Upper lobe of left lung (tissue), 6 donors: ENCODE data around the gene NMT2. TPM values are rescaled to one million over a fixed set of nuclear protein-coding genes. Genes with fewer than 3 reads are reported as not detected.

Experiments
- ATAC-seq, 2 donors: fragments of 200-7000 bp; cut with Tn5 transposase; one replicate each; pipeline ENCODE4 v1.9.1; 2022; ENCODE audit warnings: mild to moderate bottlenecking in 2 of 2, moderate library complexity in 2 of 2; ENCODE audit not compliant: low FRiP score in 2 of 2
- DNase-seq, 2 donors: peaks; one replicate each; pipeline ENCODE4 v3.0.0-alpha.2; 2019 to 2020
- H3K27ac ChIP-seq, 4 donors: fragments of 200-600 bp; sonication (generic); one replicate each; pipeline ENCODE4 v1.5.1; 2016 to 2019
- H3K27me3 ChIP-seq, 4 donors: fragments of 200-600 bp; sonication (generic); one replicate each; pipeline ENCODE4 v1.5.1; 2017 to 2019
- H3K36me3 ChIP-seq, 4 donors: fragments of 200-600 bp; sonication (generic); one replicate each; pipeline ENCODE4 v1.5.1; 2016 to 2019
- H3K4me1 ChIP-seq, 4 donors: fragments of 200-600 bp; sonication (generic); one replicate each; pipeline ENCODE4 v1.5.1; 2018 to 2019
- H3K4me3 ChIP-seq, 4 donors: fragments of 200-600 bp; sonication (generic); one replicate each; pipeline ENCODE4 v1.5.1; 2017 to 2019; ENCODE audit warnings: mild to moderate bottlenecking in 2 of 4, moderate library complexity in 1 of 4
- H3K9me3 ChIP-seq, 4 donors: fragments of 200-600 bp; sonication (generic); one replicate each; pipeline ENCODE4 v1.5.1; 2018 to 2019
- CTCF ChIP-seq, 6 experiments: fragments of 450-650 bp in 4 of 6; fragments of 200-600 bp in 2 of 6; sonication (generic) in 2 of 6; IDR thresholded peaks; one replicate each; pipeline ENCODE4 v1.5.1; 2016 to 2019; ENCODE audit warnings: antibody characterized with exemption in 6 of 6
- EP300 ChIP-seq, 4 donors: sonication (generic); formaldehyde crosslinking; IDR thresholded peaks; one replicate each; pipeline ENCODE4 v1.5.1; 2017; ENCODE audit warnings: antibody characterized with exemption in 4 of 4, control low read depth in 2 of 4
- POLR2A ChIP-seq, 4 donors: fragments of 450-650 bp; IDR thresholded peaks; one replicate each; pipeline ENCODE4 v1.5.1; 2016 to 2017; ENCODE audit warnings: antibody characterized with exemption in 4 of 4, mild to moderate bottlenecking in 2 of 4
- POLR2AphosphoS5 ChIP-seq, 2 donors: sonication (generic); formaldehyde crosslinking; IDR thresholded peaks; one replicate each; pipeline ENCODE4 v1.5.1; 2017; ENCODE audit warnings: antibody characterized with exemption in 2 of 2
- WGBS, 2 donors: methylation state at CpG; one replicate each; pipeline ENCODE4 v1.1.5; 2017 to 2018; 5-methylcytosine and 5-hydroxymethylcytosine counted together
- total RNA-seq, 6 donors: library from RNA; depleted of rRNA in 4 of 6; stranded (reverse); fragments of >200 nt in 4 of 6; gene quantifications; one replicate each; pipeline versions ENCODE4 v1.1.0 to v1.2.1, GENCODE V29; 2016 to 2021
- donor health status: DM: no; HTN: no; CAD: no; lungs with moderate emphysema.
- donor health status: DM: no; HTN: yes; CAD: no; lungs with severe emphysema.

NMT2 gene
- total RNA-seq, 6 donors from 2014 or later, result 6.4 to 12.0 (median 8.6) TPM

GRCh38 chr10:15084502-15084922 is 84.0 kb downstream of the NMT2 start:
- no peaks in the 10 kb centered on the region for H3K27me3 ChIP-seq
- peaks cover 8 to 18% (median 11%) of the 10 kb centered on the region in 4 donors for H3K4me1 ChIP-seq
- H3K4me3 ChIP-seq, result peak overlapping the region in 3 of 4 donors; percentile 34 to 46 (median 45)
- peak overlapping the region; percentile 1 to 66 (median 18) for H3K27ac ChIP-seq
- no peak for TF ChIP-seq POLR2A (IDR thresholded peaks at IDR 0.05)
- TF ChIP-seq CTCF (IDR thresholded peaks at IDR 0.05), result peak in 2 of 6 experiments; percentile 1 to 18
- peak; percentile 68 to 80 for ATAC-seq
- DNase-seq, result peak in 1 of 2 donors; percentile 49
- H3K36me3 ChIP-seq, result no peaks in the 10 kb centered on the region
- whole genome bisulfite sequencing, 2 donors, result 17 to 18% methylated on average over 7 of the region's 7 CpGs
- no peaks in the 10 kb centered on the region for H3K9me3 ChIP-seq

DNA sequence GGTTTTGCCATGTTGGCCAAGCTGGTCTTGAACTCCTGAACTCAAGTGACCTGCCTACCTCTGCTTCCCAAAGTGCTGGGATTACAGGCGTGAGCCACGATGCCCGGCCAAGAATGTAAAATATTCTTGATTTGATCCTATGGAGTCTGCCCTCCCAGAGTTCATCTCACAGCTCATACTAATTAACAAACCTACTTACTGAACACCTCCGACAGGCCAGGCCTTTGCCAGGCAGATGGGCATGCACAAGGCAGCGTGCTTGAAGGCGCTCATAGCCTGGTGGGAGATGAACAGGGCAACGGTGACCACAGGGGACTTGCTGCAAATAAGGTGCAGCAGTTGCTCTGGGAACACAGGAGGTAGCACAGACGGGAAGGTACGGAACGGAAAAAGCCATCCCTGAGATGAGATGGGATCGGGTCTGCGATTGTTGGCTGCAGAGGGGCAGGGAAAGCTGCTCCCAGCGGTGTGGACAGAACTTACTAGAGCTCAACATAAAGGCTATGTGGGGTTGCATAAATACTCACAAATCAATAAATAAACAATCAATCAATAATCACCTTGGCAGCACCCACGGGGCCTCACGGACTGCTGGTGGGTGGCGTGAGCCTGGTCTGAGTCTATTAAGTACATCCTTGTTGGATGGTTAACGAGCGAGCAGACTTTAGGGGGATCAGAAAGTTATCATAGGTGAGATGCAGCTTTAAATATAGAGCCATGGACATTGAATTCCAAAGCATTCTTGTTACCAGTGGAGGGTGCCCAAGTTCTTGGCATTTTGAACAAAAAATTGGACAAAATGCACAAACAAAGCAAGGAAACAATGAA is 84.6 kb downstream of the NMT2 start:
- ATAC-seq (no peak), DNase-seq (no peak)
- Histone ChIP-seq H3K4me1 (peaks cover 7 to 15% (median 11%) of the 10 kb centered on the region in 4 donors), H3K9me3 (no peaks in the 10 kb centered on the region), H3K27ac (peak overlapping the region; percentile 1 to 66 (median 18)), H3K27me3 (no peaks in the 10 kb centered on the region), H3K36me3 (no peaks in the 10 kb centered on the region), H3K4me3 (peak overlapping the region in 3 of 4 donors; percentile 34 to 46 (median 45))
- TF ChIP-seq CTCF (IDR thresholded peaks at IDR 0.05) (peak in 1 of 6 experiments; percentile 4), POLR2A (IDR thresholded peaks at IDR 0.05) (no peak)
- 76 to 78% methylated on average over 18 of the region's 18 CpGs for WGBS, 2 donors

DNA sequence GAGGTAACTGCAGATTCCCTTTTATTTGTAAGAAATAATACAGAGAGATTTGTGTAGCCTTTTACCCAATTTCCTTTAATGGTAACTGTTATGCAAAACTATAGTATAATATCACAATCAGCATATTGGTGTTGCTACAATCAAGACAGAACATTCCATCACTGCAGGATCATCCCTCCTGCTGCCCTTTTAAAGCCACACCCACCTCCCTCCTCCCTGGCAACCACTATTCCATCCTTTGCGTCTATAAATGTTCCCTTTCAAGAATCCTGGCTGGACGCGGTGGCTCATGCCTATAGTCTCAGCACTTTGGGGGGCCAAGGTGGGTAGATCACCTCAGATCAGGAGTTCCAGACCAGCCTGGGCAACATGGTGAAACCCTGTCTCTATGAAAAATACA is 93.1 kb downstream of the NMT2 start:
- no peak for ATAC-seq
- H3K4me1 ChIP-seq, result no peaks in the 10 kb centered on the region
- DNase-seq, result no peak
- no peaks in the 10 kb centered on the region for H3K36me3 ChIP-seq
- no peaks in the 10 kb centered on the region for H3K27me3 ChIP-seq
- H3K9me3 ChIP-seq, result no peaks in the 10 kb centered on the region
- no peak overlapping the region for H3K4me3 ChIP-seq
- no peak overlapping the region for H3K27ac ChIP-seq
- TF ChIP-seq EP300 (IDR thresholded peaks at IDR 0.05) (no peak), CTCF (IDR thresholded peaks at IDR 0.05) (no peak), POLR2A (IDR thresholded peaks at IDR 0.05) (no peak), POLR2AphosphoS5 (IDR thresholded peaks at IDR 0.05) (no peak)
- 90 to 95% methylated on average over 3 of the region's 3 CpGs for WGBS, 2 donors

GRCh38 chr10:15072358-15072757 is 96.1 kb downstream of the NMT2 start:
- Histone ChIP-seq H3K36me3 (no peaks in the 10 kb centered on the region), H3K4me3 (no peak overlapping the region), H3K4me1 (no peaks in the 10 kb centered on the region), H3K27ac (no peak overlapping the region), H3K9me3 (no peaks in the 10 kb centered on the region), H3K27me3 (no peaks in the 10 kb centered on the region)
- WGBS, 2 donors, result 81 to 99% methylated on average over 5 of the region's 5 CpGs
- DNase-seq (no peak), ATAC-seq (no peak)
- TF ChIP-seq CTCF (IDR thresholded peaks at IDR 0.05), result no peak
- TF ChIP-seq POLR2AphosphoS5 (IDR thresholded peaks at IDR 0.05), result no peak
- TF ChIP-seq EP300 (IDR thresholded peaks at IDR 0.05), result no peak
- TF ChIP-seq POLR2A (IDR thresholded peaks at IDR 0.05), result no peak

GRCh38 chr10:15069230-15069629 is 99.3 kb downstream of the NMT2 start:
- Histone ChIP-seq H3K27ac (no peak overlapping the region), H3K4me3 (no peak overlapping the region), H3K27me3 (no peaks in the 10 kb centered on the region), H3K36me3 (no peaks in the 10 kb centered on the region), H3K9me3 (peaks cover 0 to 6% (median 0%) of the 10 kb centered on the region in 4 donors), H3K4me1 (no peaks in the 10 kb centered on the region)
- DNase-seq (no peak), ATAC-seq (no peak)
- no peak for TF ChIP-seq EP300 (IDR thresholded peaks at IDR 0.05)
- no peak for TF ChIP-seq POLR2A (IDR thresholded peaks at IDR 0.05)
- no peak for TF ChIP-seq CTCF (IDR thresholded peaks at IDR 0.05)
- no peak for TF ChIP-seq POLR2AphosphoS5 (IDR thresholded peaks at IDR 0.05)
- 67 to 82% methylated on average over 4 of the region's 4 CpGs for WGBS, 2 donors
